ENCODE results near the gene DIS3.

- no peak for TF ChIP-seq CTCF (IDR thresholded peaks at IDR 0.05)
- no peak for TF ChIP-seq POLR2A (IDR thresholded peaks at IDR 0.05)
- TF ChIP-seq EP300 (IDR thresholded peaks at IDR 0.05): no peak
- no peak for TF ChIP-seq POLR2AphosphoS5 (IDR thresholded peaks at IDR 0.05)
Observed at GRCh38 chr13:72782717-72783116, 1.0 kb upstream of the DIS3 start.

Measured in stomach (tissue), 4 donors.